ENCODE data around the gene MYO5A.

MYO5A gene

DNA sequence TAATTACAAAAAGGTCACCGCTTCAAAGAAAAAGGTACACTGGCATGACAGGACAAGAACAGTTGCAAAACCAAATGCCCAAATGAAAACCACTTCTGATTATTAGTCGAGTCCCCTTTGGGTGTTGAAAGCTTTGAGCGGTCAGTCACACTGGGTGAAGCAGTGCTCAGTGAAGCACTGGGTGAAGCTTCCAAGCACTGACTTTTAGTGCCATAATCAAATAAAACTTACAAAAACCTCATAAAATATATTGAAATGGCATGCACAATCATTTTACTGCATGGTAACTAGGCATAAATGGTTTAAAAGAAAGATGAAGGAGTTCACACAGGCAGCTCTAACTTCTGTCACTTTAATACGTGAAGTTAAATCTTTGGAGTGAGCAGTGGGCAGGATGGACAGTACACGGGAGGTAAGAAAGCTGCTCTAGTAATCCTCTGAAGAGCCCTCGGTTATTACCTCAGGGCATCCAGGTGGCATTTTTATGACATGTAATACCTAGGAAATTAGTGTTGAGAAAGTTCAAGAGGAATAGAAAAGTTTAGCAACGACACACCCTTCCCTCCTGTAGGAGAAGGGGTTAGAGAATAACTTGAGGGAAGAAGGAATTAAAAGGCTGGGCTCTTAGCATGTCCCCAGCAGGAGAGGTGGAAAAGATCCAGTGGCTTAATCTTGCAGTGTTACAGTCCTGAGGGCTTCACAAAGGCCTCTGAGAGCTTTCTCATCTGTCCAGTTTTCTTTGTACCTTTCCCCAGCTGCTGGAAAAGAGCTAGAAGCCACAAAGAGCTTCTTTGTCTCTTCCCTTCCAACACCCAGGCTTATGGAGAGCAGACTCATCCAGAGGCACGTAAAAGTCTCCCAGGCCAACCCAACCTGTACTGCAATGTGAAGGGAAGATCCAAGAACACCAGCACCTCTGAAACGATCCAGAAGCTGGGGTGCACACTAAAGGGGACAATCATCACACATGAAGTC is 168.2 kb downstream of the MYO5A start:
- no peak for FAIRE-seq

DNA sequence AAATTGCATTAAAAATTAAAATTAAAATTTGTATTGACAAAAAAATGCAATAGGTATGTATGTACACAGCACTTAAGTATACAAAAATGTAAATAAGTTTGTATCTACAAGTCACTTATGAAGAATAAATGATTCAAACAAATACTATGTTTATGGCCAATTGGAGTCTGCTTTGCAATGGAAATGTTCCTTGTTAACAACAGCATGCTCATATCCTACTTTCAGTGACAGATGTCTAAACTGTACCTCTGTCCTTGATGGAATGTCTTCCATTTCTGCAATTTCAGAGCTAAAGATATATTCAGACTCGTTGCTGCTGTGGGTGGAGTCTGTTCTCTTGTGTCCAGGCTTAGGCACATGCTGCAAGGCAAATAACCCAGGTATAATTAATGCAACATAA is 169.0 kb downstream of the MYO5A start:
- FAIRE-seq, result peak; percentile 19

- FAIRE-seq, result no peak
These were observed 170.7 kb downstream of the MYO5A start for GRCh38 chr15:52357949-52358348.

DNA sequence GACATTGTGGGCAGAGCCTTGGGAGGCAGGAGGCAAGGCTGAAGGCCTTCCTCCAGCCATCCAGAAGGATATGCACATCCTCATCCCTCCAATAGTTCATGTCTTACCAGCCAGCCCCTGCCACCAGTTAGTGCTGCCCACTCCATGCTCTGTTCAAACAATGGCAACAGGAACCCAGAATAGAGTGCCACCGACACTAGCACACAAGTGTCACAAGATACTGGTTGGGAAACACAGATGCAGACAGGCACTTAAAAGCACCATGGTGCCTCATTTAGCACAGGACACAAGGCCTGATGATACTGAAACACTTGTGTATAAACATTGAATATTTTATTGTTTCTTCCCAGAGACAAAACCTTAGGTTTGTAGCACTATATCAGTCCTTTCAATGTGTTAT is 176.6 kb downstream of the MYO5A start:
- no peak for FAIRE-seq

GRCh38 chr15:52351206-52351908 is 177.3 kb downstream of the MYO5A start:
- no peak for FAIRE-seq

- no peak for FAIRE-seq
These were observed 178.3 kb downstream of the MYO5A start for GRCh38 chr15:52350423-52350822.

GRCh38 chr15:52349052-52349700 is 179.5 kb downstream of the MYO5A start:
- no peak for FAIRE-seq

DNA sequence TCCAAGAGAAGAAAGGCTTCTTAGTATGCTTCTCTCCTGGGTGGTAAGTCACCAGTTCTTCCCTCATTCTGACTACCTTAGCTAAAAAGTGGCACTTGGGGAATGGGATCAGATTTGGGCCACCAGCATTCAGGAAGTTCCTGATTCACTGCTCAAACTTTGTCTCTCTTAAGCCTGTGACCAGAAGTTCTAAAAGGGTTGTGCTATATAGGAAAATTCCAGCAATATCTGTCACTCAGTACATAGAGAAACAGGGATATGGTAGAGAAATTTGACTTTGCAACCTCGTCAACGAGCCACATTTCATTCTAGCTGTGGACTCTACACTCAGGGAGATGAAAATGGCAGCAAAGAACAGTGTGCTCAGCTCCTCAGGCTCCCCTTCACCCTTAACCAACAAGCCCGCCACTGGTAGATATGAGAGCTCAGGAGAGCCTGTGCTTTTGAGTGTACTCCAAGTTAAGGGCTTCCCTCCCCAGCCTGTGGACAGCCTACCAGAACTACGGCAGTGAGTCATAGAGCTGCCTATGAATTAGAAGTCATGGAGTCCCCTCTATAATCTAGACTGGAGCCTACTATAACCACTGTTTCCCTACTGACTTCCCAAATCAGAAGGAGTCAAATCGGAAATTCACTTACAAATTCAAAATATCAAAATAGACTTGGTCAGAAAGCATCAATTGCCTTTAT is 180.5 kb downstream of the MYO5A start:
- no peak for FAIRE-seq

- no peak for FAIRE-seq
These were observed 184.1 kb downstream of the MYO5A start for GRCh38 chr15:52344592-52344991.

DNA sequence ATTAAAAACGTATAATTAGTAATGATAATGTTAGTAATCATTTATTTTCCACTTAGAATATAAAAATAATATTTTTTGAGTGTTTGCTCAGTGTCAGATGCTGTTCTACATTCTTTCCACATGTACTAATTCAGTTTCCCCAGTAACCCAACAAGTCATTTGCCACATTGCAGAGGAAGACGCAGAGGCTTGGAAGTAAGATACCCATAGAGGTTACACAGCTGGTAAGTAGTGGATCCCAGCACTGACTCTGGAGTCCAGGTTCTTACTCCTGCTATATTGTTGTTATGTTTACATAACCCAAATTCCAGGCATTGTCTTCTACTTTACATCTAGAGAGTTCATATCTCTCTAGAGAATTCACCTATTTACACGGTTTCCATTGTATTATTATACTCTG is 184.8 kb downstream of the MYO5A start:
- FAIRE-seq, result no peak

GRCh38 chr15:52340093-52340492 is 188.6 kb downstream of the MYO5A start:
- FAIRE-seq, result no peak

DNA sequence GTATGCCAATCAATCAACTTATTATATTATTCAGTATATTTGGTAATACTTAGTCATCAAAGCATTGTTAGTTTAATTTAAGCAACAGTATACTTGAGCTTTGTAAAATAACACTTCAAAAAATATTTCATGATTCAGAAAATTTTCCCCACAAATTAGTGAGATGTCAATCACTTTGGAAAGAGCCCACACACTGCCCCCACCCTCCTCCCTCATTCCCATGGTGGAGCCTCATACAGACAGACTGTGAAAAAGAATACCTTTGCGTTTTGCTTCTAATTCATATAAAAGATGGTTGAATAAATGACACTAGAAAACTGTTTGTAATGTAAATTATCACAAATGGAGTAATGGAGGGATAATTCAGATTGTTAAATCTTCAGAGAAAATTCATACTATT is 189.8 kb downstream of the MYO5A start:
- no peak for FAIRE-seq

DNA sequence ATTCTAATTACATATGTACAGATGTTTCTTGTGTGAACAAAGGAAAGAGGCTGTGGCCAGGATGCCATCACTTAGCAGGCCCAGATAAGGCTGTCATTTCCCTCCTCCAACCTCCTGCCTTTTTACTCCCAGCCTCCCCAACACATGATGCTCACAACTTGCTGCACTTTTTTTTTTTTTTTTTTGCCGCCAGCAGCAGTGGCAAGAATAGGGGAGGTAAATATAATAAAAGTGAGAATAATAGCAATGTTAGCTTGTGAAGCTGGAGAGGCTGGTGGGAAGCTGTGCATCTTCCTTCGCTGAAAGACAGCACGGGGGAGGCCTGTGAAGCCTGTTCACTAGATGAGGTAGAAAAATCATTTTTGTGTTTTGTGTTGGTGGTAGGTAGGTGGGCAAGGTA is 190.6 kb downstream of the MYO5A start:
- no peak for FAIRE-seq

- no peak for FAIRE-seq
These were observed 191.4 kb downstream of the MYO5A start for GRCh38 chr15:52337198-52337853.

DNA sequence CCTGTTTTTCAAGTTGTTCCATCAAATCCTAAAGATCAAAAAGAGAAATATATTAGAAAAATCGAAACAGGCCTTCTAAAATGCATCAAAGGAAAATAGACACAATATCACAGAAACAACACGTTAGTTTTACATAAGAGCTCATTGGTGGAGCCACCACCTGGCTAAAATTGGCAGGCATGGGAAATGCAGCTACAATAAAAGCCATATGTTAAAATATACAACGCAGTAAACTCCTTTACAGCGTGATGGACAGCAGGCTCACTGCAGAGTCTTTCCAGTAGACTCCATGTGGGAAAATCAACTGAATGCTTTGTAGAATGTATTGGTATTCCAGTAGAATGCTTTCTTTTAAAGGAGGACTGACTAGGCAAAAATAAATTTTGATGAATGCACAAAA is 192.2 kb downstream of the MYO5A start:
- no peak for FAIRE-seq

DNA sequence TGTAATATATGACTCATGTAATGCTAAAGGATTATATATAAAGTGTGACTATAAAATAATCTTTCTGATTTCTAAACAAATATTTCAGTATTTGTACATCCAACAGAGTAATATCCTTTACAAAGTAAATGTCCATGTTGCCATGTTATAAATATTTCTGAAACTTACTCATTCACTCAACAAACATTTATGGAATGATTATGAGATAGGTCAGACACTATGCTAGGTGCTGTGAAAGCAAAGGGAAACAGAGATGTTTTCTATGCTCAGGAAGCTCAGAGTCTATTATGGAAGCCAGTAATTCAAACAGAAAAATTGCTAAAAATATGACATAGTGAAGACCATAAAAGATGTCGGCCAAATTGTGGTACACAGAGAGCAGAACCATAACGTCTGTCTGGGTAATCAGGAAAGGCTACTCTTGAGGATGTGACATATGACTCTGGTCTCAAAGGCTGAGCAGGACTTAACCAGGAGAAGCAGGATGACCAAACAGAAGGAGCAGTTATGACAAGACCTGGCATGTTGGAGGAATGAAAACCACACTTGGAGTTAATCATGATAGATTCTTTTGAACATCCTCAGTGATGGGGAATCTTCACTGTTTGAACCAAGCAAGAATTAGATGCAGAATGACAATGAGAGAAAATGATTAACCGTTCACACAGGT is 194.1 kb downstream of the MYO5A start:
- no peak for FAIRE-seq

- no peak for FAIRE-seq
These were observed 197.0 kb downstream of the MYO5A start for GRCh38 chr15:52331490-52332240.

DNA sequence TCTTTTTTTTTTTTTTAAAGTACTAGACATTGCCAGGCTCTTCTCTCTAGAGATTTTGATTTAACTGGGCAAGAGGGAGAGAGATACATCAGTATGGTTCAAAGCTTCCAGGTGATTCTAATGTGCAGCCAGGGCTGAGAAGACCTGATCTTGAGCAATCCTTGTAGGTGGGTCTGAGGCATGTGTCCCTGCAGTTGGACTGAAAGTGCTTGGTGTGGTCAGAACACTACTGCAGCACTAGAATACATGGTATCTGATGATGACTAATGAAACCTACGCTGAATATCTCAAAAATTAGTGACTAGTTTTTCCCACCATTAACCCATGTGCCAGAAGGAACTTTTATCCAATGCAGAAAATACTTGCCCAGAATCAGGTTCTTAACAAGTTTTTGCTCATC is 198.7 kb downstream of the MYO5A start:
- no peak for FAIRE-seq

DNA sequence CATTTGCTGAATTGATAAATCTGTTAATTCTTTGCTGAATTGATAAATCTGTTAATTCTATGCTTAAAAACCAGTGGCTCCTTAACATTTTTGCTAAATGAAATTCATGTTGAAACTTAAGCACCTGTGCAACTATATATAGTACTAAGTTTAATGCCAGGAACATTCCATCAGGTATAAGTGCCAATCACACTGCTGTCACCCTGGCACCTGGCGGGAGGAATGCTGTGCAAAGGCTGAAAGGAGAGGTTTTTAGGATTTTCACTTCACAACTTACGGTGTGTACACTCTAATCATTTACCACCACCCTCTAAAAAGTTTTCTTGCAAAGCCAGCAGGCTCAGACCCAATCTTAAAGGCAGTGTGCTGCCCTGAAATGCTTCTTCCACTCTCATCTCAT is 199.5 kb downstream of the MYO5A start:
- no peak for FAIRE-seq

GRCh38 chr15:52328680-52329079 is 200.0 kb downstream of the MYO5A start:
- no peak for FAIRE-seq

DNA sequence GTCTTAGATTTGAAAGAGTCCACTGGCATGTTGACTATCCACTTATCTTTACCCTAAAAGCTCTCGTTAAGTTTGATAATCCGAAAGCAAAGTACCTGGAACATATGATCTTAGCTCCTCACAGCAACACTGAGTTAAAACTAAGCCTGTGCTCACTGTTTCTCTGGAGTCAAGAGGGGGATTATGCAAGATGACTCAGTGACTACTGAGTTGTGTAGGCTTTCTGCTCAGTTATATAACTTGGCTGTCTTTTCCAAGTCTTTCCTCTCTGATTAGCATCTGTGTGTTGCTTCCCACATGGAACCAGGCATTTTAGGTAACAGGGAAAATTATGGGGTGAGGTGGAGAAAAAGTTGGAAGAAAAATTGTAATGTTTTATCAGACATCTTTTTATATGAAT is 201.9 kb downstream of the MYO5A start:
- no peak for FAIRE-seq
